Medulla oblongata (tissue), 1 donor: ENCODE measurements around the gene KRTAP1-4.
"Not testable (repeated sequence)": the region's sequence is repeated elsewhere in the genome, so short reads cannot be mapped to it uniquely, and the experiment has no call there.

Source experiments
- DNase-seq: peaks from one replicate; pipeline ENCODE4 v3.0.0-alpha.2; 2015; ENCODE audit errors: extremely low spot score

Gene KRTAP1-4, protein sequence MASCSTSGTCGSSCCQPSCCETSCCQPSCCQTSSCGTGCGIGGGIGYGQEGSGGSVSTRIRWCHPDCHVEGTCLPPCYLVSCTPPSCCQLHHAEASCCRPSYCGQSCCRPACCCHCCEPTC

DNA sequence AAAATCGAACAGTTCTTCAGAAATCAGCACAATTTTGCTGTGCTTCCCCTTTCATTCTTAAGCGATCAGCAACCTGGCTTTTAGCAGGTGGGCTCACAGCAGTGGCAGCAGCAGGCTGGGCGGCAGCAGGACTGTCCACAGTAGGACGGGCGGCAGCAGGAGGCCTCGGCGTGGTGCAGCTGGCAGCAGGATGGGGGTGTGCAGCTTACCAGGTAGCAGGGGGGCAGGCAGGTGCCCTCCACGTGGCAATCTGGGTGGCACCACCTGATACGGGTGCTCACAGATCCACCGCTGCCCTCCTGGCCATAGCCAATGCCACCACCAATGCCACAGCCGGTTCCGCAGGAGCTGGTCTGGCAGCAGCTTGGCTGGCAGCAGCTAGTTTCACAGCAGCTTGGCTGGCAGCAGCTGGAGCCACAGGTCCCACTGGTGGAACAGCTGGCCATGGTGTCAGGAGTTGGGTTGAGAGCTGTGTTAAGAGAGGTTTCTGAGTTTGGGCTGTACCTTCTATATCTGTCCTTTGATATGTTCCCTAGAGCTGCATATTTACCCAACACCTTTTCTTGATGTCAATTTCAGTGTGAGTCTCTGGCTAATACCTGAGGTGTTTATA lies at the start of gene KRTAP1-4:
KRTAP1-4 (minus strand) TSS at position 563 of the 613 bp plus-strand sequence; CDS start at position 446, 117 bp downstream.
- no peak for DNase-seq

DNA sequence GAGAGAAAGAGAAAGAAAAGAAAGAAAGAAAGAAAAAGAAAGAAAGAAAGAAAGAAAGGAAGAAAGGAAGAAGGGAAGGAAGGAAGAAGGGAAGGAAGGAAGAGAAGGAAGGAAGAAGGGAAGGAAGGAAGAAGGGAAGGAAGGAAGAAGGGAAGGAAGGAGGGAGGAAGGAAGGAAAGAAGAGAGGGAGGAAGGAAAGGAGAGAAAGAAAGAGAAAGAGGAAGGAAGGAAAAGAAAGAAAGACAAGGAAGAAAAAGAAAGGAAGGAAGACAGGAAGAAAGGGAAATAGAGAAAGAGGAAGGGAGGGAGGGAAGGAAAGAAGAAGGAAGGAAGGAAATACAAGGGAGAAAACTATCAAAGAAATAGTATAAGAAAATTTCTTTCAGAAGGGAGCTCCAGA lies 46.8 kb upstream of the KRTAP1-4 start:
- DNase-seq, result no peak

DNA sequence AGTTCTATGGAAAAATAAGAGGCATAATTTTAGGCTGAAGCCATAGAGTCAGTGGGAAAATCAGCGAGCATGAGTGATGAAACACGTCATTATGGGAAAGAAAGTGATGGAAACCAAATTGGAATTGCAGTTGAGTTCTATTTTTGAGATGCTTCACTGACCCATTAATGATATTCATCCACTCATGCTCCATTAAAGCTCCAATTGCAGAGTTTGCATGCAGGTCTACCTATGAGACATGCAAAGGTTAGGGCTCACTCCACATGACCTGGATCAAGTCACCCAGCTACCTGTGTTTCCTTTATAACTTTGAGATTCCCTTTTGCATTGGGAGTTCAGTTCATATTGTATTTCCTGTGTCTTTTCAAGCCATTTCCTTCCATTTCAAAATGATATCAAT lies 43.7 kb upstream of the KRTAP1-4 start:
- no peak for DNase-seq

DNA sequence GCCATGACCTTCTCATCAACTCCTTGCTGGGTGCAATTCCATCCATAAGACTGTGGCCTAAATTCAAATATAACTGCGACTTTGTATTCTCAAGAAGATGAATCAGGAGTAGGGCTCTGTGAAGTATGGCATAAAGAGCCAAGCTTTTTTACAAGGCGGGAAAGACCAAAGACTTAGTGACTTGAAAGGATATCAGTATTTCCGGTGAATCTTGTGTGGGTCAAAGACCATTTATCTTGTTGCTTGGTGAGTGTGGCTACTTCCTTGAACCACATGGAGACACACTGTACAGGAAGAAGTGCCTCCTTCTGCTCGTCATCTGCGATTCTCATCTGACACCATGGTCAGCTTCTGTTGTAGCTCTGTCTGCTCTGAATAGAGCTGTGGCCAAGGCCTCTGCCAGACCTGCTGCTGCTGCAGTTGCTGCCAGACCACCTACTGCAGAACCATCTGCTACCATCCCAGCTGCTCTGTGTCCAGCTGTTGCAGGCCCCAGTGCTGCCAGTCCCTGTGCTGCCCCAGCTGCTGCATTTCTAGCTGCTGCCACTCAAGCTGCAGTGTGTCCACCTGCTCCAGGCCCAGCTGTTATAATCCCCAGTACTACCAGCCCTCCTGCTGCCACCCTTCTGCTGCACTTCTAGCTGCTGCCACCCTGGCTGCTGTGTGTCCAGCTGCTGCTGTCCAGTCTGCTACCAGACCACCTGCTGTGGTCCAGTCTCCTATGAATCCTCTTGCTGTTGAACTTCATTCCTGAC lies 41.8 kb upstream of the KRTAP1-4 start:
- DNase-seq, result no peak

DNA sequence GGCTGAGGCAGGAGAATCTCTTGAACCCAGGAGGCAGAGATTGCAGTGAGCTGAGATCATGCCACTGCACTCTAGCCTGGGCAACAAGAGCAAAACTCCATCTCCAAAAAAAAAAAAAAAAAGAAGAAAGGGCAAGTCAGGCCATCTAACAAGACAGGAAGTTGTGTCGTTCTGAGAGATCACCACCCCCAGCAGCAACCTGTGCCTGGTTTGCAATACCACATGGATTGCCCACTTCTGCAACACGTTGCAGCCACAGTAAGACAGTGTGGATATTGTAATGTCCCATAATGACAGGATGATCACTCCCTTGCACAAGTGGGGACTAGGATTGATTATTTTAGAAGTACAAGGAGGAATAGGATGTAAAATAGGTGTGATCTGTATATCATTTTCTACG lies 39.0 kb upstream of the KRTAP1-4 start:
- no peak for DNase-seq

DNA sequence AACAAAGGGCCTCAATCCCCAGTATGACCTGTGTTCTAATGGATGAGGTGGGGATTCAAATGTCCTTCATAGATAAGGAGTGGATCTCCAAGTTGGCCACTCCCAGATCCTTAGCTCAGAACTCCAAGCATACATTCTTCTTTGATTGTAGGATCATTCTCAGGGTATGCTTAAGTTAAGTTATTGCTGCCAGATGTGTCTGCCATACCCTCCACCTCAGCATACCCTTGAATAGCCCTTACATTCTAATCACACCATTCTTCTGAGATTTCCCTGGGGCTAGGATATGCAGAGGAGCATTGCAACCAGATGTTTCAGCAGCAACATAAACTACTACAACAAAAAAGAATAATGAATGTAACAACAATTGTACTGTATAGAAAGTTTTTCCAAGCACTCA lies 37.3 kb upstream of the KRTAP1-4 start:
- DNase-seq, result no peak

DNA sequence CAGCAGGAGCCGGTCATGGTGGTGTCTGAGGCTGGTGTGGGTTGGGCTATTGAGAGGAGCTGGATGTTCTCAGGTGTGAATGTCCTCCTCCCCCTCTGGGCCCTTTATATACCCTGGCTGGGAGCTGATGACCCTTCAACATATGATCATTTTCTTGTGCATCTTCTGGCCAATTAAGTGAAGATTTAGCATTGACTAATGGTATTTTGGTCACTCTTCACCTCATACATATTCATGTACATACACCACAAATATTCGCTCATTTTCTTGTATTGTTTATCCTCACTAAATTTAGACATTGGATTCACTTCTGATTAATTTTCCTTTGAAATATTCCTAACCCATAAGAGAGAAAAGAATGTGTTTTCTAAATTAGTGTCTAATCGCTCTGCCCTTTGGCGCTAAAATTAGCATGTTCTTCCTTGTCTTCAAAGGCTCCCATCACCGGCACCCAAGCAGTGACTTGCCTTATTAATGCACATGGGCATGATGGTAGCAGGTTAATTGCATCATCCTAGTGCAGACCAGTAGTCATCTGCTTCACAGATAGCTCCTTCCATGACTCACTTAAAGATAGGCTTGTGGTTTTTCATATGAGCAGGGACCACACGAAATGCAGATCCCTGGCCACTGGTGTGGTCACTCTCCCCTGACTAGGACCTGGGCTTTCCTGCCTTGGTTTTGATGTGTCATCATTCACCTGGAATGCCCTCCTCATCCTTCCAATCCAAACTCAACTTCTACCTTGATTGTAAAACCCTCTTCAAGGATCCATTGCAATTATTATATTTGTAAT lies 36.0 kb upstream of the KRTAP1-4 start, which contains the start of gene KRTAP2-4:
KRTAP2-4 (minus strand) TSS at position 51 of the 796 bp plus-strand sequence; CDS start at position 17, 34 bp downstream.
- no peak for DNase-seq

DNA sequence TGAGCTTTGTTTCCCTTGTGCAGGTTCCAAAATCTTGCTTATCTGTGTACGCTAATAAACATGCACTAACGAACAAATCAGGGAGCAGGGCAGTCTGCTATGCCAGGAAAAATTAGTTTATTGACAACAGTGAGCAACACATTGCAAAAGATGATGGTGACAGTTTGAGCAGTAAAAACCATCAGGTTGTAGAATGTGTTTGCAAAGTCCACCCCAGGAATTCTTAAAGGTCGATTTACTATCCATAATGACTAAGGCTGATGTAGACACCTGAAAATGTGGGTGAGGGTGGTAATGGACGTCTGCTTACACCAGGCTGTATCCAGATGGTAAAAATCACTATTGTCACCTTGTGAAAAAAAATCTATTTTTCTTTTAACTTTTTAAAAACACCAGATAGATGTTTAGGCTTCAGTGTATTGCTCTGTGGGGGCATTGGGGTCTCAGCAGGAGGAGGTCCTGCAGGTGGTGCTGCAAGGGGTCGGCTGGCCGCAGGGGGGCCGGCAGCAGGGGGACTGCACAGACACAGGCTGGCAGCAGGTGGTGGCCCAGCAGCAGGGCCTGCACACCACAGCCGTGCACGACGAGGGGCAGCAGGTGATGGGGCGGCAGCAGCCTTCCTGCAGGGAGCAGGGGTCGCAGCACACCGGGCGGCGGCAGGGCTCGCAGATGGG lies 35.2 kb upstream of the KRTAP1-4 start:
- DNase-seq, result not testable (repeated sequence)

DNA sequence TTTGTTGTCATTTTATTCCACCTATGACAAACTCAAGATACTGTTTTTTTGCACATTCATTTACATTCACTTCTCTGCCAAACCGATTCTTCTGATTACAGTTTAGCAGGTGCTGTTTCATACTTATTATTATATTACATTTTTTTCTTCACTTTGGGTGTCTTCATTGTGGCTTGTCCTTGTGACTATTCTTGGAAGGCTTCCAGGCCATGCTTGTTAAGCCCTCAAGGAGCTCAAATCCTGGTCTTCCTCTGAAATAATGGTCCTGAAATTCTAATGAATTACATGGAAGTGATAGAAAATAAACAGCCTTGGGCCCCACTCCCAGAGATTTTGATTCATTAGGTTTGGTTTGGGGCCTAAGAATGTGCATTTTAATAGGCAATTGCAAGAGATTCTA lies 34.3 kb upstream of the KRTAP1-4 start:
- no peak for DNase-seq

DNA sequence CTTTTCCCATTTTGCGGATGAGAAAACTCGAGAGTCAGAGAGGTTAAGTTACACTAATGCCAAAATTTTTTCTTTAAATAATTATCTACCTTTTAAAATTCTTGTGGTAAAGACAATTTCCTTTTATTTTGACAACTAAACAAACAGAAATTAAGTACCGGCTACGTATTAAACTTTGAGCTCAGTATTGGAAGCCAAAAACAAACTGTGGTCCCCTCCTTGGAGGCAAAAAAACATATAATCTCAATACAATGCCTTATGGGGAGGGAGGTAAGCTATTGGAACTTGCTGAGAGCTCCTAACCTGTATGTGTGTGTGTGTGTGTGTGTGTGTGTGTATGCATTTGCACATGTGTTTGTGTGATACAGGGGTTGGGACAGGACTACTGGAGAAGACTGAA lies 33.5 kb upstream of the KRTAP1-4 start:
- no peak for DNase-seq

DNA sequence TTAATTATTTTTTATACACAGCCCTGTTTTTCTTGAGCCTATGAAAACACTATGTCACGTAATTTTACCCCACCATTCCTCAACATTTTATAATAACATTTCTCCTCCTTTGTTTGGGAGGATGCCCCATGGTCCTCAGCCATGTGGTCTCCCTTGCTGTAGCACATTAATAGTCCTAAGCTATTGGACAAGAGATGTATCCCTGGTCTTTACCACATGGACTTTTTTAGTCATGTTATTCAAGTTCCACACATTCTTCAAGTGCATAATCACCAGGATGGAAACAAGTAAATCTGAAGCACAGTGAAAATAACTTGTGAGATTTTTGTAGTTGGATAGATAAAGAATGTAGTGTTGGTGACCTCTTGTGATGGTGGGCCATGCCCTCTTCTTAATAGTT lies 32.0 kb upstream of the KRTAP1-4 start:
- DNase-seq, result no peak

DNA sequence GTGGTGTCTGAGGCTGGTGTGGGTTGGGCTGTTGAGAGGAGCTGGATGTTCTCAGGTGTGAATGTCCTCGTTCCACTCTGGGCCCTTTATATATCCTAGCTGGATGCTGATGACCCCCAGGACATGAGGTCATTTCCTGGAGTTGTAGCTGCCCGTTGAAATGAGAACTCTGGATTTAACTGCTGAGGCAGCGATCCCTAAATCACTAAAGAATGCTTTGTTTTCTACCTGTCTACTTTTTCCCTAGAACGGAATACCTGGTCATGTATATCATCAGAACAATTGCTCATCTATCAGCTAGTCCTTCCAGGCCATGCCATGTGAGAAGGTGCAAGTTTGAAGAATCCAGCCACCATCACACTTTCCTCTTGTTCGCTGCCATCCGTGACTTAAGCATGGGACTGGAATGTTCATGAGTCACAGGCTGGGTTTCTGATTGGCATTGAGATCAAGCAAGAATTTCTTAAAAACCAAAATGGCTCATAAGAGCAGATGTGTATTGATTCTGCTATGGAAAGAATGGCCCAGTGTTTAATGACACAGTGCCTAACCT lies 30.1 kb upstream of the KRTAP1-4 start, which contains the start of gene KRTAP2-3:
KRTAP2-3 (minus strand) TSS at position 63 of the 553 bp plus-strand sequence. CDS start 64 bp downstream, outside the sequence.
- DNase-seq, result no peak

DNA sequence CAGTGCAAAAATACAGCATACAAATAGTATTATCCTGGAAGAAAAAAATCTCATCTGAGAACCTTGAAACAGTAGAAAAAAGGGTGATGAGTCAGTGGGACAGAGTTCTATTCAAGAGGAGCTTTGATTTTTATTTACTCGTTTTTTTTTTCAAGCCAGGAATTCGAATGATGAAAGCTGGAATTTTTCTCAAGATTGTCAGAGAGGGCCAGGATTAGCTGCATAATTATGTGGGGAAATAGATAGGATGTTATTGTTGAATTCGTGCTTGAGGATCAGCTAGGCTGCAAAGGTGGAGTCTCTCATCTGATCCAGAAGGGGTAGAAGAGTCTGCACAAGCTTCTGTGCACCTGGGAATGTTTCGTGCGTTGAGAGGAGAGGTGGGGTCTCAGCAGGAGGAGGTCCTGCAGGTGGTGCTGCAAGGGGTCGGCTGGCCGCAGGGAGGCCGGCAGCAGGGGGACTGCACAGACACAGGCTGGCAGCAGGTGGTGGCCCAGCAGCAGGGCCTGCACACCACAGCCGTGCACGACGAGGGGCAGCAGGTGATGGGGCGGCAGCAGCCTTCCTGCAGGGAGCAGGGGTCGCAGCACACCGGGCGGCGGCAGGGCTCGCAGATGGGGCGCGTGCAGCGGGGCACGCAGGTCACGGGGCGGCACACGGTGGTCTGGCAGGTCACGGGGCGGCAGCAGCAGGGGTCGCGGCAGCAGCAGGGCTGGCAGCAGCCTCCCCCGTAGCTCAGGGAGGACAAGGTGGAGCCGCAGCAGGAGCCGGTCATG lies 29.5 kb upstream of the KRTAP1-4 start:
- not testable (repeated sequence) for DNase-seq

DNA sequence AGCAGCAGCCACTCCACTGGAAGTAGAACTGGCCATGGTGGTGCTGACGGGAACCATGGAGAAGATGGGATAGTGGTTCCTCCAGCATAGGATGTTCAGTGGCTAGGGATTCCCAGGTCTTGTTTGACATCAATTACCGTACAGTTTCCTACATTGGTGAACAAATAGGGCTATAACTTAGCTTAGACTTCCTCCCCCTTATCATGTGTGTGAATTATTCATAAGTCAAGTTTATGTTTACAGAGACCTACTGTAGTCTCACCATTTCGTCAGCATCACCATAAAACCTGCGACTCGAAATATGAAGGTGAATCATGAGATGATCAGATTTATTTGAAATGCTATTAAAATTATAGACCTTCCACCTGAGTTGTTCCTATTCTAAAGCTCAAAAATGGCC lies 28.7 kb upstream of the KRTAP1-4 start:
- no peak for DNase-seq

DNA sequence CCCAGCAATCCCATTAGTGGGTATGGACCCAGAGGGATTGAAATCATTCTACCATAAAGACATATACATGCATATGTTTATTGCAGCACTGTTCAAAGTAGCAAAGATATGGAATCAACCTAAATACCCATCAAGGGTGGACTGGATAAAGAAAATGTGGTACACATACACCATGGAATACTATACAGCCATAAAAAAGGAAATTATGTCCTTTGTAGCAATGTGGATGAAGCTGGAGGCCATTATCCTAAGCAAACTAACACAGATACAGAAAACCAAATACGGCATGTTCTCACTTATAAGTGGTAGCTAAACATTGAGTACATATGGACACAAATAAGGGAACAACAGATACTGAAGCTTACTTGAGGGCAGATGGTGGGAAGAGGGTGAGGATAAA lies 27.6 kb upstream of the KRTAP1-4 start:
- no peak for DNase-seq

DNA sequence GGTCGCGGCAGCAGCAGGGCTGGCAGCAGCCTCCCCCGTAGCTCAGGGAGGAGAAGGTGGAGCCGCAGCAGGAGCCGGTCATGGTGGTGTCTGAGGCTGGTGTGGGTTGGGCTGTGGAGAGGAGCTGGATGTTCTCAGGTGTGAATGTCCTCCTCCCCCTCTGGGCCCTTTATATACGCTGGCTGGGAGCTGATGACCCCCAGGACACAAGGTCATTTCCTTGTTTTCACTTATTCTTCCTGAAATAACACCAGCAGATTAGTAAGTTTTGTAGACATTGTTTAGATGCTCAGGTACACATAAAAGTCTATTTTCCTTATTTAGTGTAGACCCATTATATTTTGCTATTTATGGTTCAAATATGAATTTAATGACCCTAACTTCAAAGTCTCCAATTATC lies 25.1 kb upstream of the KRTAP1-4 start, which contains the start of gene KRTAP2-2:
KRTAP2-2 (minus strand) TSS at position 101 of the 400 bp plus-strand sequence; CDS start at position 82, 19 bp downstream.
- DNase-seq, result not testable (repeated sequence)

DNA sequence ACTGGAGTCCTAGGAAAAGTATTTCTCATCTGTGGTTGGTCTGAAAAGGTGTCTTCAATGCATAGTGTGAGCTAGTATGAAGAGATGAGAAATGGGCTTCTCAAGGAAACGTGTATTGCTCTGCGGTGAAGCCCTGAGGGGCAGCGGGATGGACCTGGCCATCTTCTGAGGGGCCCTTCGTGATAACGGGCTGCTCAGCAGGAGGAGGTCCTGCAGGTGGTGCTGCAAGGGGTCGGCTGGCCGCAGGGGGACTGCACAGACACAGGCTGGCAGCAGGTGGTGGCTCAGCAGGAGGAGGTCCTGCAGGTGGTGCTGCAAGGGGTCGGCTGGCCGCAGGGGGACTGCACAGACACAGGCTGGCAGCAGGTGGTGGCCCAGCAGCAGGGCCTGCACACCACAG lies 24.6 kb upstream of the KRTAP1-4 start:
- DNase-seq, result not testable (repeated sequence)

DNA sequence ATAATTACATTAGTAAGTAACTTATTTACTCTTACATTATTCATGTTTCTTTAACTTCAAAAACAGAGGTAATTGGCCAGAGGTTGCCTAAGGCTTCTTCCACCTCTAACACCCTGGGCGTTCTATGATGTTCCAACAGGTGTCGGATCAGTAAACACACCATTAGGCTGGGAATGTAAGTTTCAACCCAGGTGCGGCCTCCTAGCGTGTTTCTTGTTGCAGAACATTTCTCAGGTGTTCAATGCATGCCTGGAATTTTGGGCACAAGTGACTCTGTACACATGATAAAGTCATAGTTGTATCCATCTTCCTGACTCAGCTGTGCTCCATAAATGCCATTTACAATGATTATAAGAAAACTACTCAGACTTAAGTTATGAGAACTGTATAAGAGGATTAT lies 24.0 kb upstream of the KRTAP1-4 start:
- no peak for DNase-seq

DNA sequence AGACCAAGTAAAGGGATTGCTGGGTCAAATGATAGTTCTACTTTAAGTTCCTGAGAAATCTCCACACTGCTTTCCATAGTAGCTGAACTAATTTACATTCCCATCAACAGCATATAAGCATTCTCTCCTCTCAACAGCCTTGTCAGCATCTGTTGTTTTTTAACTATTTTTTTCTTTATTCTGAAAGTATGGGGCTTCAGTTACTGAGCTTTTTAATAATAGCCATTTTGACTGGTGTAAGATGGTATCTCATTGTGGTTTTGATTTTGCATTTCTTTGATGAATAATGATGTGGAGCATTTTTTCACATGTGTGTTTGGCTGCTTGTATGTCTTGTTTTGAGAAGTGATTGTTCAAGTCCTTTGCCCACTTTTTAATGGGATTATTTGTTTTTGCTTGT lies 22.6 kb upstream of the KRTAP1-4 start:
- no peak for DNase-seq

DNA sequence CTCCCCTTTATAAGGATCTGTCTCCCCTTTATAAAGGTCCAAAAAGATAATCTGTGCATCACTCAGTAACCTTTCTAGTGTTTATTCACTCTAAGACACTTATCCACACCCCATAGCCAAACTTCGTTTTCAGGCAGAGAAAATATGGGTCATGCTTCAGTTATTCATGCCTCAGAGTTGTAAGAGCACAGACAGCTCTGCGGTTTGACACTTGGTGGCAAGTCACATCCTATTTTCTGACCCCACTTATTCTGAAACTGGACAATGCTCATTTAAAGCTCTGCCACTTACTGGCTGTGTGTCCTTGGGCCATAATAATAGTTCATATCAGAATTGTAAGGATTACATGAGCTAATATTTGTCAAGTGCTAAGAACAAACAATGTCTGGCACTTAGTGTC lies 19.1 kb upstream of the KRTAP1-4 start:
- DNase-seq, result no peak
